NT2/D1 (cell line): Measurements from ENCODE around the gene NOL8.

Source experiments
- DNase-seq: peaks from one replicate; pipeline ENCODE4 v3.0.0-alpha.2; 2011; ENCODE audit warnings: low read depth, low spot score
- H3K27me3 ChIP-seq: 2 replicates; pipeline ENCODE4 v1.6.0; 2011; ENCODE audit warnings: mild to moderate bottlenecking; ENCODE audit not compliant: insufficient read length, insufficient read depth
- H3K36me3 ChIP-seq: 2 replicates; pipeline ENCODE4 v1.6.1; 2011; ENCODE audit warnings: mild to moderate bottlenecking, low read length, mixed read lengths; ENCODE audit not compliant: insufficient read depth, insufficient read length
- H3K4me1 ChIP-seq: 2 replicates; pipeline ENCODE4 v1.5.1; 2011; ENCODE audit not compliant: insufficient read depth, insufficient read length
- H3K4me3 ChIP-seq: 2 replicates; pipeline ENCODE4 v1.5.1; 2011; ENCODE audit warnings: low read depth; ENCODE audit not compliant: insufficient read length
- H3K9ac ChIP-seq: 2 replicates; pipeline ENCODE4 v1.6.0; 2011; ENCODE audit warnings: low read depth; ENCODE audit not compliant: insufficient read length
- H3K9me3 ChIP-seq: 2 replicates; pipeline ENCODE4 v1.5.1; 2011; ENCODE audit warnings: mild to moderate bottlenecking, low read length; ENCODE audit not compliant: insufficient read depth
- SUZ12 ChIP-seq: IDR thresholded peaks from 2 replicates; pipeline ENCODE4 v1.6.1; 2011; ENCODE audit not compliant: insufficient read length, insufficient read depth; ENCODE audit errors: extremely low read depth
- YY1 ChIP-seq: IDR thresholded peaks from 2 replicates; pipeline ENCODE4 v1.6.1; 2011; ENCODE audit not compliant: insufficient read length, insufficient read depth
- ZNF274 ChIP-seq: IDR thresholded peaks from 2 replicates; pipeline ENCODE4 v1.6.1; 2011; ENCODE audit warnings: mild to moderate bottlenecking, low read depth, low read length

The NOL8 gene

GRCh38 chr9:92327283-92327850 lies 2.2 kb upstream of the NOL8 start:
- H3K4me3 ChIP-seq: no peak overlapping the region
- no peaks in the 10 kb centered on the region for H3K9me3 ChIP-seq

GRCh38 chr9:92325991-92326500 lies 896 bp upstream of the NOL8 start:
- peak overlapping the region; percentile 93 for H3K4me3 ChIP-seq
- no peaks in the 10 kb centered on the region for H3K9me3 ChIP-seq
- no peaks in the 10 kb centered on the region for H3K4me1 ChIP-seq
- peaks cover 32% of the 10 kb centered on the region for H3K36me3 ChIP-seq
- no peak for TF ChIP-seq YY1
- TF ChIP-seq ZNF274: no peak
- TF ChIP-seq SUZ12: no peak
- DNase-seq: no peak
- peak overlapping the region; percentile 96 for H3K9ac ChIP-seq
- no peaks in the 10 kb centered on the region for H3K27me3 ChIP-seq

More at GRCh38 chr9:92327283-92327850, 2.2 kb upstream of the NOL8 start:
- Histone ChIP-seq H3K27me3 (no peaks in the 10 kb centered on the region), H3K4me1 (no peaks in the 10 kb centered on the region), H3K9ac (no peak overlapping the region), H3K36me3 (peaks cover 22% of the 10 kb centered on the region)
- TF ChIP-seq YY1: no peak
- no peak for TF ChIP-seq ZNF274
- no peak for TF ChIP-seq SUZ12
- DNase-seq: no peak

GRCh38 chr9:92324889-92325268 lies 271 bp downstream of the NOL8 start:
- H3K9me3 ChIP-seq: no peaks in the 10 kb centered on the region
- TF ChIP-seq ZNF274 (no peak), SUZ12 (no peak), YY1 (no peak)

GRCh38 chr9:92324431-92324830 lies 719 bp downstream of the NOL8 start:
- Histone ChIP-seq H3K36me3 (peaks cover 46% of the 10 kb centered on the region), H3K4me1 (no peaks in the 10 kb centered on the region), H3K27me3 (no peaks in the 10 kb centered on the region), H3K4me3 (peak overlapping the region; percentile 93), H3K9me3 (no peaks in the 10 kb centered on the region), H3K9ac (peak overlapping the region; percentile 96)
- TF ChIP-seq ZNF274 (no peak), SUZ12 (no peak), YY1 (no peak)
- DNase-seq: no peak

More at GRCh38 chr9:92324889-92325268, 271 bp downstream of the NOL8 start:
- DNase-seq: no peak
- H3K27me3 ChIP-seq: no peaks in the 10 kb centered on the region
- H3K4me1 ChIP-seq: no peaks in the 10 kb centered on the region
- H3K36me3 ChIP-seq: peaks cover 41% of the 10 kb centered on the region
- H3K4me3 ChIP-seq: peak overlapping the region; percentile 93
- H3K9ac ChIP-seq: peak overlapping the region; percentile 96

- Histone ChIP-seq H3K27me3 (no peaks in the 10 kb centered on the region), H3K4me1 (no peaks in the 10 kb centered on the region), H3K9me3 (no peaks in the 10 kb centered on the region), H3K9ac (no peak overlapping the region), H3K36me3 (peaks cover 82% of the 10 kb centered on the region), H3K4me3 (no peak overlapping the region)
- DNase-seq: no peak
- TF ChIP-seq ZNF274: no peak
- no peak for TF ChIP-seq SUZ12
- no peak for TF ChIP-seq YY1
These were observed 9.7 kb downstream of the NOL8 start for GRCh38 chr9:92315456-92315855.

- Histone ChIP-seq H3K4me3 (no peak overlapping the region), H3K9ac (no peak overlapping the region), H3K36me3 (peaks cover 83% of the 10 kb centered on the region), H3K27me3 (no peaks in the 10 kb centered on the region), H3K9me3 (no peaks in the 10 kb centered on the region), H3K4me1 (no peaks in the 10 kb centered on the region)
- TF ChIP-seq YY1 (no peak), SUZ12 (no peak), ZNF274 (no peak)
- no peak for DNase-seq
These were observed 11.5 kb downstream of the NOL8 start for GRCh38 chr9:92313624-92314012.

- Histone ChIP-seq H3K27me3 (no peaks in the 10 kb centered on the region), H3K9ac (no peak overlapping the region), H3K4me3 (no peak overlapping the region), H3K9me3 (no peaks in the 10 kb centered on the region), H3K36me3 (peaks cover 83% of the 10 kb centered on the region), H3K4me1 (no peaks in the 10 kb centered on the region)
- no peak for DNase-seq
- TF ChIP-seq SUZ12: no peak
- TF ChIP-seq ZNF274: no peak
- TF ChIP-seq YY1: no peak
These were observed 12.1 kb downstream of the NOL8 start for GRCh38 chr9:92312887-92313623.
